Stimulated activated CD8-positive, alpha-beta memory T cell treated with anti-CD3 and anti-CD28 coated beads, Interleukin-15, amount 100 ng/mL, for 1 hour (primary cell): ENCODE measurements around the gene PROZ.

ENCODE experiments used
- DNase-seq: peaks from one replicate; pipeline ENCODE4 v3.0.0-alpha.2; 2020; ENCODE audit warnings: low read depth

Gene PROZ

DNA sequence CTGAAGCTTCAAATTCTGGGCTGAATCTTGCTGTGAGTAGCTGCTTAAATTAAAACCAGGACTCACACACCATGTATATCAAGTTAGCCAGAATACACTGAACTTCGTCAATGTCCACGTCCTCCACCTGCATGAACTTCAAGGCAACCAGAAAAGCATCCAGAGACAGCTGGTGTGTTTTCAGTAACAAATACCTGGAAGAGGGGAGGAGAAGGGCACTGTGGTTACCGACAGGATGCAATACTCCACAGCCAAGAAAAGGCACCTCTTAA is 20.4 kb downstream of the PROZ start:
- DNase-seq, result no peak

GRCh38 chr13:113179374-113180230 is 21.2 kb downstream of the PROZ start:
- no peak for DNase-seq

- DNase-seq, result no peak
Observed at GRCh38 chr13:113182046-113182445, 23.6 kb downstream of the PROZ start.

- DNase-seq, result no peak
Observed at GRCh38 chr13:113183450-113184129, 25.1 kb downstream of the PROZ start.

DNA sequence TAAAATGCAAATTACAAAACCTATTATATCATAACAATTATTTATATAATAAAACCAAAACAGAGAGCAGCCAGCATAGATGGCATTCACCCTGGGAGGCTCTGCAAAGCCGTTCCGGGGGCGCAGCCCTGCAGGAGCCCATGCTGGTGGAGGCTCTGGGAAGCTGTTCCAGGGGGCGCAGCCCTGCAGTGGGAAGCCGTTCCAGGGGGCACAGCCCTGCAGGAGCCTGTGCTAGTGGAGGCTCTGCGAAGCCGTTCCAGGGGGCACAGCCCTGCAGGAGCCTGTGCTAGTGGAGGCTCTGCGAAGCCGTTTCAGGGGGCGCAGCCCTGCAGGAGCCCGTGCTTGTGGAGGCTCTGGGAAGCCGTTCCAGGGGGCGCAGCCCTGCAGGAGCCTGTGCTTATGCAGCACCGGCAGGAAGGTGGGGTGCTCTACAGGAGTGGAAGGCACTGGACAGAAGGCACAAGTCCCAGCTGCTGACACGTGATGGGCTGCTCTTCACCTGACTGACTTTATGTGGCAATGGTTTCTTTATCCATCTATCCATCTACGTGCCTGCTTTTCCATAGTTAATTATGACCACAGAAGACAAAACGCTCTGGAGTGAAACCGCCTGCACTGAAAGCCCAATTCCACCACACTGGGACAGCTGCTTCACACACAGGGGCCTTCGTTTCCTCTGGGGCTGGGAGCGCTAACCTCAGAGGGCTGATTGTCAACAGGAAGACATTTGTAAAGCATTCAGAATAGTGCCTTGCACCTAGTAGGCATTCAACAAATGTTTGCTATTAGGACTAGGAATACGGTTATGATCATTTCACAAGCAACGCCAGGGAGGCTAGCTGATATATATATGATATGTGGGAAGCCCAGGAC is 26.4 kb downstream of the PROZ start:
- DNase-seq, result no peak

- no peak for DNase-seq
Observed at GRCh38 chr13:113186061-113186900, 27.8 kb downstream of the PROZ start.

DNA sequence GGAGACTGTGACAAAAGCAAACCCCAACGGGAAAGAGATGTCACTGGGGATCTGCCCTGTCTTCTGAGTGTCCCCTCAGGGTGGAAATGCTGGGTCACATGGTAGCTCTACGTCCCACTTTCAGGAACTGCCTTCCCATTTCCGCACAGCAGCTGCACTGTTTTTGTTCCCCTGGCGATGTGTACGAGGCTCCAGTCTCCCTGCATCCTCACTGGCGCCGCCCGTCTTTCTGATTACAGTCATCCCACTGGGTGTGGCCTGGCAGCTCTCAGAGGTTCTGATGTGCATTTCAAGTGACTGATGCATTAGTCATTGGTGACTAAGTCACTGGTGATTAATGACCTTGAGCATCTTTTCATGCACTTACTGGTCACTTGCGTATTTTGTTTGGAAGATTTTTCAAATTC is 28.8 kb downstream of the PROZ start:
- DNase-seq, result no peak

DNA sequence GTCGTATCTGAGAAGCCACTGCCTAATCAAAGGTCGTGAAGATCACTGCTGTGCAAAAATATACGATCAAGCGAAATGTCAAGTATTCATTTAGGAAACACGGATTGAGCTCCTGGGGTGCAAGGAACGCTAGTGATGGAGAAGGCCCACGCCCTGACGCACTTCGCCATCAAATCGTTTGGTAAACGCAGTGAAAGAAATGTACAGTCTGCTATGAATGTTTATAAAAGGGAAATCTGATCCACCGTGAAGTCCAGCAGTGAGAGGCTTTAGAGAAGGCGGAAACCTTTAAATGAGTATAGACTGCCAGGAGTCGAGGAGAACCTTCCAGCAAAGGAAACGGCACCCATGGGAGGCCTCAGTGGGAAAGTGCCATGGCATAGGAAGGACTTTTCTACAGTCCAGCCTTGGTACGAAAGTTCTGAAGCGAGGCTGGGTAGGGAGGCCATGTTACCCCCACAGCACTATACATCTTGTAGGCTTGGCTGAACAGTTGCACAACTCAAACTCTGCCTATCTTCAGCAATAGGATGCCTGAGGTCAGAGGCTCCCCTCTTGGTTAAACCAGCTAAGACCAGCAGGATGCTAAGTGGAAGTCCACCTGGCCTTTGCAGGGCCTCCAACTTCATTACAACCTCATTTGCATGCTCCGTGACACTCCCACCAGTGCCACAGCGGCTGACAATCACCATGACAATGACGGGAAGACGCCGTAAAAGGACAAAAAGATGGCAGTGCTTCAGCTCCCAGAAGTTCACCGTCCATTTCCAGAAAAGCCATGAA is 29.6 kb downstream of the PROZ start:
- no peak for DNase-seq

DNA sequence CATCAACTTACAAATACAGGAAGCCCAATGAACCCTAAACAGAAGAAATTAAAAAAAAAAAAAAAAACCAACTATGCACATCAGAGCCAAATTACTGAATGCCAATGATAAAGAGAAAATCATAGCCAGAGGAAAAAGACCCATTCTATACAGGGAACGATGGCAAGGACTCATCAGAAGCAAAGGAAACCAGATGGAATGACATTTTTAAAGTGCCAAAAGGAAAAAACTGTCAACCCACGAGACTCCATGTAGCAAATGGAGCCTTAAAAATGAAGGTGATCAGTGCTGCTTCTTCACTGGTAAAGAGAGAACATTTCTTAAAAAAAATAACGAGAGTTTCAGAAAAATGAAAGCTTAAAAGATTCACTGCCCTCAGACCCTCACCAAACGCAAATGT is 31.7 kb downstream of the PROZ start:
- DNase-seq, result no peak

DNA sequence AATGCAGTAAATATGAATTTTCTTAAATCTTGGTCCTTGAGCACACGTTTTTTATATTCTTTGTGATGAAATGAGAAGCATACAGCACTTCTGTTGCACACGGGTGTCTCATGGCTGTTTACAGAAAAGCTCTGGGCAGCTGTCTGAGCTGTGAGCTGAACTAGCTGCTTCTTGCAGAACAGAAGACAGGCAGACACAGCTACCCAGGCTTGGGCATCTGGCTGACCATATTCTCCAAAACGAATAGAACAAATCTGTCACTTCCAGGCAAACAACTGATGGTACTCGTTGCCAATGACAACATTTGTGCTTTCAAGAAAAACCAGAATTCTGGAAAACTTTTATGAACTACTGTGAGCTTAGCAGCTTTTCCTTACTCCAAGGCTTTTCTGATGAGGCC is 33.8 kb downstream of the PROZ start:
- no peak for DNase-seq

DNA sequence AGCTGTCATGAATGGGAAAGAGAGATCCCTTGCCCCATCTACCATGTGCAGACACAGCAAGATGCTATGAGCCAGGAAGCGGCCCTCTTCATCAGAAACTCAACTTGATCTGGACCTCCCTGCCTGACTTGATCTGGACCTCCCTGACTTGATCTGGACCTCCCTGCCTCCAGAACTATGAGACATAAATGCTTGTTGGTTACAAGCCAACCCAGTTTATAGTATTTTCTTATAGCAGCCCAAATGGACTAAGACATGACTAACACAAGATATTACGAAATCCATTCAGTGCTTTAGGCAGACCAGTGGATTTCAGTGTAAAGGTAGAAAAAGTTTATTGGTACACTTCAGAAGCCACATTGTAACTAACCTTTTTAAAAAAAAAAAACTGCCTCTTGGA is 34.5 kb downstream of the PROZ start:
- no peak for DNase-seq

DNA sequence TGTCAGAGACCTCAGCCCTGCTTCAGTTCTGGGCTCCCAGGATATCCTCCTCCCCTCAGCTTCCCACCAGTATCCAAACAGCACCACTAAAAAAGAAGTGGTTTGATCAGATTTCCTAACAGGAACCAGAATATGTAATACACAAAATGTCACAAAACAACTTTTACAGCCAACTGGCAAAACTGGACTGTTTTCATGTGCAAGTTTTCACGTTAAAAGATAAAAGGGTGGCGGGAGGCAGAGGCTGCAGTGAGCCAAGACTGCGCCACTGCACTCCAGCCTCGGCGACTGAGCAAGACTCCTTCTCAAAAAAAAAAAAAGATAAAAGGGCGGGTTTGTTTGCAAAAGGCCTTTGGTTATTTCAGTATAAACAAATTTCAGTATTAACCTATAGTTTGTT is 36.9 kb downstream of the PROZ start:
- no peak for DNase-seq

GRCh38 chr13:113196970-113197737 is 38.7 kb downstream of the PROZ start:
- no peak for DNase-seq

DNA sequence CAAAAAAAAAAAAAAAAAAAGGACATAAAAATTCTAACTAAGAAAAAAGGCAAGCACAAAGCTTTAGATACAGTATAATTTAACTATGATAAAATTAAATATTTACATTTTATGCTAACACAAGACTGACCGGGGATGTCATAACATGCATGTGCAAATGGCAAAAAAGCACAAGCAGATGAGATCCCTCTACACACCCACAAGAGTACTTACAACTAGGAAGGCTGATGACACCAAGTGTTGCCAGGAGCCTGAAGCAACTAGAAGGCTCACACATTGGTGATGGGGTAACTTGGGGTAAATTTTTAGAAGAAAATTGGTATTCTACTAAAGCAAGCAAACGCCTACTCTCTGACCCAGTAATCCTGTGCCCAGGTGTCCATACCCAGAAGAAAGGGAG is 43.4 kb downstream of the PROZ start:
- DNase-seq, result no peak

DNA sequence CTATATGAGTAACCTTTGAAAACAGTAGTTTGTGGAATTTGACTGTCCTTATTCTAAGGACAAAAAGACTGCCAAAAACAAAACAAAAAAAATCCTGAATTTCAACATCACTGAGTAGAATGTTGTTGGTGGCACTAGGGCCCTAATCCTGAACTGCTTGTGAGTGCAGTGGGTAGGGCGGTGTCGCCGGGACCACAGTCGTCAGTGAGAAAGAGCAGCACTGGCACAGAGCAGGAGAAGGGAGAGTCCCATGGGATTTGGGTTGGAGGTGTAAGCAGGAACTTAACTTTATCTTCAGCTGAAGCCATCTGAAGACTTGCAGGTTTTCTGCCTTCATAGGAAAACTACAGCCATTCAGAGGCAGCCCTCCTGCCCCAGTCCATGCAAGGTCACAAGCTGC is 44.5 kb downstream of the PROZ start:
- no peak for DNase-seq

DNA sequence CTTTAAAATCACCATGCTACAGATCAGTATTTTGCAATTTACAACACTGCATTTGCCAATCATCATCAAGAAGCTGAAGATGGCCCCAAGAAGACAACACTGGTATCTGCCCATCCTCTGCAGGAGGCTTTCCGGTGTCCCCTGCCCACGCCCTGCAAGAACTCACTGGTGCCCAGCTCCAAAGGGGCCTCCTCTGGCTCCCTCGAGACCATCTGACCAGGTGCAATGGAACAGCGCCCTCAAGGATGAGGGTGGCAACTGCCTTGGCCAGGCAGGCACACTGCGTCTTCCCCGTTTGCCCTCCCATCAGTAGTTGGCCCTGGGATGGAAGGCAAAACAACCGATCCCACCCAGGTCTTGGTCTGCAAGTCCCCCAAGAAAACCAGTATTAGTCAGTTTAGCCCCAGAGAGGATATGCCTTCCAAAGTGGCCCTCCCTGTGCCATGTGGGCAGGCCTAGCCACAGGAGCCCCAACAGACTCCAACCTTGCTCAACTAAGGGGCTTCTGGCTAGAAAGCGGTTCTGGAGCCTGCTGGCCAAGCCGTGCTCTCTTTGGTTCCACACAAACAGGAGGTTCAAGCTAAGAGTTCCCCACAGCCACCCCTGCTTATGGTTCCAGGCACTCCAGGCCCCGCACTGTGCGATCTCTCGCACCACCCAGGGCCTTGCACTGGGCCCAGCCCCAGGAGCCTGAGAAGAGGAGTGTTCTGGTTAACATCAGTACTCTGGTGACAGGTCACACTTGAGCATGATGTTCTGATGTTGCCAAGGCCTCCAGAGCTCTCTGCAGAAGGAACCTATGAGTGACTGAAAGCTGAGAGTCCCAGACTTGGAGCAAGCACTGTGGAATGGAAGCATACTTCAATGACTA is 45.3 kb downstream of the PROZ start:
- no peak for DNase-seq

DNA sequence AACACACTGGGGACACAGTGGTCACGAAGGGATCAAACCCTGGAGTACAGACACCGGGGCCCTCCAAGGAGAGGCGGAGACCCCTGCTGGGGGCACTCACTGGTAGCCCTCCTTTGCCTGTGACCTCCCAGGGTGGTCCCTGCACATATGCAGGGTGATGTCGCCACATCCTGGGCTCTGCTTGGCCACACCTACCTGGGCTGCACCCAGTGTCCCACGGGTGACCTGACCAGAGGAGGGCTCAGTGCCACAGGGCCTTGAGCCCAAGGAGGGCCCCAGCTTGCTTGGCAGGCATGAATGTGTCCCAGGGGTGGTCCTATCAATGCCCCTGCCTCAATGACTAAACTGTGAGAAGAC is 45.9 kb downstream of the PROZ start:
- DNase-seq, result no peak

DNA sequence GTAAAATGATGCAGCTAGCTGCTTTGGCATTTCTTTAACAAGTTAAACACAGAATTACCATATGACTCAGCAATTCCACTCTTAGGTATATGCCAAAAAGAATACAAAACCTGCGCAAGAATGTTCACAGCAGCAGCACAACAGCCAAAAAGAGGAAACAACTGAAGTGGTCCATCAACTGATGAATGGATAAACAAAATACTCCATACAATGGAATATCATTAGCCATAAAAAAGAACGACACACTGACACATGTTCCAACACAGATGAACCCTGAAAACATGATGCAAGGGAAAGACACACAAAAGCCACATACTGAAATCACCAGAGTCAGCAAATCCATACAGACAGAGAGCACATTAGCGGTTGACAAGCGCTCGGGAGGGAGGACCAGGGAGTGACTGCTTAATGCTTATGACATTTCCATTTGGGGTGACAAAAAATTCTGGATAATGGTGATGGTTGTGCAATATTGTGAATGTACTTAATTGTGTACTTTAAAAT is 47.0 kb downstream of the PROZ start:
- DNase-seq, result no peak

DNA sequence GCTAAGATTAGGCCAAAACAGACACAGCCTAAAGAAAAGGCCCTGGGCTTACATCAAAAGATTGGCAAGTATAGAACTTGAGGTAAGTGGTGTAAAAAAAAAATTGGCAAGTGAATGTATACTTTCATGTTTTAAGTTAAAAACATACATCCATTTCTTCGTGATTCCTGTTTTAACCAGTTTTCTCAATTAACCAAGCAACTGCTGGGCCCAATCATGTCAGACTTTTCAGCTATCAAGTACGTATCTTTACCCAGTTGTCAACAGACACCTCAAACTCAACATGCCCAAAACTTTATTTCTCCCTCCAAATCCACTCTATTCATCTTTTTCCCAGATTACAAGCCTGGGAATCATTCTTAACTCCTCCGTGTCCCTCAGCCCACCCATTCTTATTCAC is 49.0 kb downstream of the PROZ start:
- no peak for DNase-seq
